HG02981 (cell line): ENCODE results near the gene DLX4.

Experiments used
- ATAC-seq: cut with Tn5 transposase; IDR thresholded peaks from one replicate; pipeline ENCODE4 v1.9.1; 2021; ENCODE audit warnings: mild to moderate bottlenecking, moderate library complexity; ENCODE audit not compliant: unreplicated experiment

DLX4 gene

DNA sequence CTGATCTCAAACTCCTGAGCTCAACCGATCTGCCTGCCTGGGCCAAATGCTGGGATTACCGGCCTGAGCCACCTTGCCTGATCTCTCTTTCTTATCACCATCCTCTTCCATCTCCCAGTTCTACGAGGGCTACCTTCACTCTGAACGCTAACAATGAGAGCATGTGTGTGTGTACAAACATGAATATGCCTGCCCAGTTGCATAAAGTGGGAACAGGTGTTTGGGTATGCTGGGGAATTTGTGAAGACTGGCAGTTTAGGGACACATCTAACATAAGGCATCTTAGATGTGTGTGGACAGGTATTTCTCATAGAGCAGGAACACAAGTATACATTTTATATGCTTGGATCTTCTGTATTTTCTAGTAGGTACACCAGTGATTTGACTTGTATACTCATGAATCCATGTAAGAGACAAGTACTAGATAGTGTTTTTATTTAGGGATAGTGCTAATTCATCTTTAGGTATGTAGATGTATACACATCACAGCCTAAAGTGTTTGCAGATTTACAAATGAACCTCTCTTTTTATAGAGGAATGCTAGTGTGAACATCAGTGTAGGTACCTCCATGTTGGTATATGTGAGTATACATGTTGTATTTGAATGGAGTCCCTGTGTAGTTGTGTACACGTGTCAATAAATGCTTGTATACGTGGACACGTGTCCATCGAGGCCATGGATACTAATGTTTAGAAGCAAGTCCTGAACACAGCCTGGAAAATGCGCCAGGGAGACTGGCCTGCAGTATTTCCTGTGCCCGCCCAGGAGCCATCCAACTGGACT lies 1.2 kb upstream of the DLX4 start:
- no peak for ATAC-seq

DNA sequence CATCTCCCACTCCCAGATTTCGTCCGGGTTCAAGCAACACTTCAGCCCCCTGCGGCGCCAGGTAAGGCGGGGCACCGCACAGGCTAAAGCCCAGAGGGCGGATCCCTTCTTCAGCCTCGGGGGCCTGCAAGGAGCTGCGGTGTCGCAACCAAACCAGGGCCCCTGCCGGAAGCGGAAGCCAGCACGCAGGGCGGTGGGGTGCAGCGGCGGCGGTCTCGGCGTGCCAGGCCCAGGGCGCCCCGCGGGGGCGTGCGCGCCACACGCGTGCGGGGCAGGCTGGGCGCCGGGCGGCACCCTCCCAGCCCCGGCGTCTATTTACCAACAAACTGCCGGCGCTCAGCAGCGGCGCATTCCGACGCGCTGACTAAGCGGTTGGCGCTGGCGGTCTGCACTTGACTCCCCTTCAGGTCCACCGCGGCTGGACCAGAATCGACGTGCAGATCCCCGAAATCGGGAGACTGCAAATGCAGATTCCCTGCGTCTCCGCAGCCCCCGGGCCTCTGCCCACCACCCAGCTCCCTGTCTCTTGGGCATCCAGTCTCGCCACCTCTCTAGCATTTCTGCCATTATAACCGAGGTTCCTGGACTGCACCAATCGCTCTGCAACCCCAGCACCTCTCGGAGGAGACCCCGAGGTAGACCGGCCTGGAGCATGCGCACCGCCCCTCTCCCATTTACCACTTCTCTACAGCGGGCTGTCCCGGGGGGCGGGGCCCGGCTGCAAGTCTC lies 421 bp upstream of the DLX4 start:
- ATAC-seq = no peak

DNA sequence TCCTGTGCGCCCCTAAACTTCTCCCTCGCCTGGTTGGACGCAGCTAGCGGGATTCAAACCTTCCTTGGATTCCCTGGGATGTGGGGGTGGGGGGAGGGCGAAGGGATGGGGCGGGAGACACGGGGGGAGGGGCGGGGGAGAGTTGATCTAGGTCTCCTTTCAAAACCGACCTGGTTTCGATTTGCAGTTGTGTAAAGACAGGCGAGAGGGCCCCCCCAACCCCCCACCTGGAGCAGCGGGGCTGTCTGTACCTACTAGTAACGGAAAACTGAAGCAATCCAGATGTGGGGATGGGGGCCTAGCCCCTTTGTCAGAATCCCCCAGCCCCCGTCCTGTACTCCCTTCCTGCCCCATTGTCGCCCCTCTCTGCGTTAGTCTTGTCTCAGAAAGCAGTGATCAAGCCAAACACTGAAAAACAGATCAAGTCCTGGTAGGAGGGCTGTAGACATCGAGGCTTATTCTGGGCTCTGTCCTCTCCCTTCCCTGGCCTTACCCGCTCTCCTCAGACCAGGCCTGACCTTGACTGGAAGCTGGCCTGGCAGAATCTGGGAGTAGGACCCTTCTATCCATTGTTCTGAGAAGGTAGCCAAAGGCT lies 902 bp downstream of the DLX4 start:
- no peak for ATAC-seq

DNA sequence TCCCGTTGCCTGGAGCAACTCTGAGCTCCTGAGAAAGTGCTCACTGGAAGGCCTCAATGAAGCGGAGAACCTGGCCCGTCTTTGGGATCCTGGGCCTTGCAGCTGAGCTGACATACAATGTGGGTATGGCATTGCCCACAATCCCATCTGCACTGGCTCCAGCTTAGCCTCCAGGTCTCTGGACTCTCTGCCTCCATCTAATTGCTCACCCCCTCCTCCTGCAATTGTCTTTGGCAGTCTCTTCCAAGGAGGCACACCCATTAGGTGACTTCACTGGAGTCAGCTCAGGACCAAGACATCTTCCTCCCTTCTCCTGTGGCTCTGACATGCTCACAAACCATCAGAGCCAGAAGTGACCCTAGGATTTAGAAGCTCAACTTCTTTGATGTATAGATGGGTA lies 1.5 kb downstream of the DLX4 start:
- ATAC-seq = no peak

DNA sequence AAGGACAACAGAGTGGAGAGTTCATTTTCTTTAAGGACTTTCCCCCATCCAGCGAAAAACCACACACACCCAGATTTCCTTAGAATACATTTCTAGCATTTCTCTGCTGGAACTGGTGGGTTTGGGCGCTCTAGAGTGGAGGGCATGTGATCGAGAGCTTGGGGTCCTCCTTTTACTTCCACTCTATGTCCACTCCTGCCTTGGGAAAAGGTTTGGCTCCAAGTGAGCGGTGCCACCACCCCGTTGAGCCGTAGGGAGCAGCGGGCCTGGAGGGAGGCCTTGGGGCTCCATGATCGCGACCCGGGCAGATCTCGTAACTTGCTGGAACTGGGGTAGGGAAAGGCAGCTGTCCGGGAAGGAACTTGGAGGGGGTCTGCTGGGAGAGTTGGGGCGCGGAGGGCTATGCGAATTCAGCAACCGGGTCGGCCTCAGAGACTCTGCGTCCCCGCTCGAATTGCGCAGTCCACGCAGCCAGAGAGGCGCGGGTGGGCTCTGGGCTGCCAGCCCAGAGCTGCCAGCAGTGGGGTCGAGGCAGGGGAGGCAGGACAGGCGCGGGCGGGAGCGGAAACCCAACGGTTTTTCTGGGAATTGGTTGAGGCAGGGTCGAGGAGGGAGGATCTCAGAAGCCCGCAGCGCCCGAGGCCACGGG lies 2.3 kb downstream of the DLX4 start:
- no peak for ATAC-seq

DNA sequence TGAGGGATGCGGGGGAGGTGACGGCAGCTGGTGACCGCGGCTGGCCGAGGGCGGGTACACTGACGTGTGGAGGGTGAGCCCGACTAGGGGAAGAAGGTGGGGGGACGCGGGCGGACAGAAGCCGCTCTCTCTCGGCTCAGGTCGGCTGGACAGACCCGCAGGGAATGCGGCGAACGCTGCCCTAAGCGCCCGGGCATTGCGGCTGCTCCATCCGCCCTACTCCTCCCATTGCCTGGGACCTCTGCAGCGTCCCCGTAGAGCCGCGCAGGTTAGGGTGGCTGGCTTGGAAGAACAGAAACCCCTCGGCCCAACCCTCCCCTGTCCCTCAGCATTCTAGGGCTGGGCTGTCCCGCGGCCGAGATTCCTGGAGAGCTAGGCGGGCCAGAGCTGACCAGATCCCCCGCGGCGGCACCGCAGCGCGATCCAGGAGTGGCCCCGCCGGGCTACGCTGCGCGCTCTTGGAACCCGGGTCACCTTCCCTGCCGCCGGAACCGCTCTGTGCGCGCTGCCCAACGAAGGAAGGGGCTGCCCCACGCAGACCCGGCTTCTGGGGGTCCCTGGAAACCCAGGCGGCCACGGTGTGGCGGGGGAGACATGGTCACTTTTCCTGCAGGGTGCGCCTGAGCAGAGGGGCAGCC lies 3.0 kb downstream of the DLX4 start:
- no peak for ATAC-seq

DNA sequence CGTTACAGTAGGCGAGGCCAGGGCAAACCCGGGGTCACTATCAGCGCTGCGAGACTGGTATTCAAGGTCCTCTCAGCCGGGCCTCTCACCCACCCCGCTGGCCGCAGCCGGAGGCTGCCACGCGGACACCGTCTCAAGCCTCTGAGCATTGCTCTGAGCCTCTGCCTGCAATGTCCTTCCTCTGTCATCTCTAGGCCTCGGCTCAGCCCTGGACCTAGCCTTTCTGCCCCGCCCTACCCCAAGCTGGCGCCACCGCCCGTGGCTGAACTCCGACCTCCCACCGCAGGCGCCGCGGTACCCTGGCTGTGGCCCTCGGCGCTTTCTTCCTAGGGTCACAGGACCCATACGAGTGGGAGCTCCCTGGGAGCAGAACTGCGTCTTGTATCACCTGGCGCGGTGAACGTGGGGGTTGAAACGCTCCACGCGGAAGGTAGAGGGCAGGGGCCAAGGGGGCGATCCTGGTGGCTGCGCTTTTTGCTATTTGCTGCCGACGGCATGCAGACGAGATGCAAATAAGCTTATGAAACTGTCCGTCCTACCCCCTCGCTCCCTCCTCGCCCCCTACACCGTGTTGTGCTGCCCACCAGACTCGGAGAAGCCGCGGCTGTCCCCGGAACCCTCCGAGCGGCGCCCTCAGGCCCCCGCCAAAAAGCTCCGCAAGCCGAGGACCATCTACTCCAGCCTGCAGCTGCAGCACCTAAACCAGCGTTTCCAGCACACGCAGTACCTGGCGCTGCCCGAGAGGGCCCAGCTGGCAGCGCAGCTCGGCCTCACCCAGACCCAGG lies 3.7 kb downstream of the DLX4 start:
- ATAC-seq = no peak

DNA sequence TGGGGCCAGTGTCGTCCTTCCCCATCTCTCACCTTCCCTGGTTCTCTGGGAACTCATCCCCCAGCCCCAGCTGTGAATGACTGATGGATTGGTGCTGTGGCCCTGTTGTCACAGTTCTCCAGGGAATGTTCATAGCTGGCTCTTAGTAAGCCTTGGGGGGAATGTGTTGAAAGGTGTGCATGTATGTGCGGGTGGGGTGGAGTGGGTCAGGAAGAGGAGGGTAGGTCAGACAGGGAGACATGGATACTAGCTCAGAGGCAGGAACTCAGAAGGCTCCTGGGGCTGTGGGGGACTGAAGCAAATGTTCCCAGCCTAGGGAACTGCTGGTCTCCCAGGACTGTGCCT lies 4.3 kb downstream of the DLX4 start:
- no peak for ATAC-seq

DNA sequence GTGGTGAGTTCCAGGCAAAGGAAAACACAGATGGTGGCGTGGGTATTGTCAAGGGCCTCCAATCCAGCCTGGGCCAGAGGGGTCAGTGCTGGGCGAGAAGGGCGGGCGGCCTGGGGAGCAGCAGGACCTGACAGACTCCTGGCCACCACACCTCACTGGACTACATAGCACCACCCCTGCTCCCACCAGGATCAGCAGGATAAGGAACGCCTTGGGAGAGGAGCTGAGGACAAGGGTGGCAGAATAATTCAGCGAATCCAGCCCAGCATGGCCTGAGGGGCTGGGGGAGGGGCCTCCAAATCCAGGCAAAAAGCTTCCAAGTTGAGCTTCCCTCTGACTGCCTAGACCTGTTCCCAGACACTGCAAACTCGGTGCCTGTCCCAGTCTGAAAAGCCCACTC lies 6.5 kb downstream of the DLX4 start:
- ATAC-seq = no peak

DNA sequence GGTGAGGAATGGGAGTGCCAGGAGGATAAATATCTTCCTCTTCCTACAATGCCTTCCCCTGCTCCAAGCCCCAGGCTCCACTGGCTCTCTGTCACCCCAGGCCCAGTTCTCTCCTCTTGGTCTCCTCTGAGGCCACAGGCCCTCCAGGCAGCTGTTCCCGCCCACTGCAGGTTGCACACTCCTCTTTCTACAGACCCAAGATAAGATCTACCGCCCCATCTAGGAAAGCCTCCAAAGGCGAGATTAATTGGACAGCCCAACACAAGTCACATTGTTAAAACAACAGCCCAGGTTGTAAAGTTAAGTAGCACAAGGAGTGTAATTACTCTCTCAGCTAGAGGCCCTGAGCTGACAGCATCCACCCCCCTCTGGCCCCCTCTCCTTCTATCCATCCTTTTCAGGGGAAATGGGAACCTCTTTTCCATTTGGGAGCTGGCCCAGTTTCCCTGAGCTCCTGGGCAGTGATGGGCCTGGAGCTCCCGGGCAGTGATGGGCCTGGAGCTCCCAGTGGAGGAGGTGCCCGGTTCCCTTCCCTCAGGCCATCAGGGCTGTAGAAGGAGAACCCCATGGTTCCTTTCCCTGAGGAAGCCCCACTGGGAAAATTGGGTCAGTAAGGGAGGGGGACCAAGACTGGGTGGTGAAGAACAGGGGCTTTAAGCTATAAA lies 7.3 kb downstream of the DLX4 start:
- no peak for ATAC-seq

DNA sequence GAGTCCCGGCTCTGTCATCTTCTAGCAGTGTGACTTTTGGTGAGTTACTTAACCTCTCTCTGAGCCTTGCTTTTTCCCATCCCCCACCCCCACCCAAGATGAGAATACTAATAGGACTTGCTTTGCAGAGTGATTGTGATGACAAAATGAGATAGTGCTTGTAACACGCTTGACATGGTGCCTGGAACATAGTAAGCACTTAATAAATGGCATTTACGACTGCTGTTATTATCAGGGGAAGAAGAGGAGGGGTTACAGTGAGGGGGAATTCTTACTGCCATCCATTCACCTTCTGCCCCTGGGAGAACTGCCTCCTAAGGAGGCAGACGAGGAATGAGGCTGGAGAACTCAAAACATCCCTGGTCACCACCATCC lies 7.8 kb downstream of the DLX4 start:
- ATAC-seq = no peak

DNA sequence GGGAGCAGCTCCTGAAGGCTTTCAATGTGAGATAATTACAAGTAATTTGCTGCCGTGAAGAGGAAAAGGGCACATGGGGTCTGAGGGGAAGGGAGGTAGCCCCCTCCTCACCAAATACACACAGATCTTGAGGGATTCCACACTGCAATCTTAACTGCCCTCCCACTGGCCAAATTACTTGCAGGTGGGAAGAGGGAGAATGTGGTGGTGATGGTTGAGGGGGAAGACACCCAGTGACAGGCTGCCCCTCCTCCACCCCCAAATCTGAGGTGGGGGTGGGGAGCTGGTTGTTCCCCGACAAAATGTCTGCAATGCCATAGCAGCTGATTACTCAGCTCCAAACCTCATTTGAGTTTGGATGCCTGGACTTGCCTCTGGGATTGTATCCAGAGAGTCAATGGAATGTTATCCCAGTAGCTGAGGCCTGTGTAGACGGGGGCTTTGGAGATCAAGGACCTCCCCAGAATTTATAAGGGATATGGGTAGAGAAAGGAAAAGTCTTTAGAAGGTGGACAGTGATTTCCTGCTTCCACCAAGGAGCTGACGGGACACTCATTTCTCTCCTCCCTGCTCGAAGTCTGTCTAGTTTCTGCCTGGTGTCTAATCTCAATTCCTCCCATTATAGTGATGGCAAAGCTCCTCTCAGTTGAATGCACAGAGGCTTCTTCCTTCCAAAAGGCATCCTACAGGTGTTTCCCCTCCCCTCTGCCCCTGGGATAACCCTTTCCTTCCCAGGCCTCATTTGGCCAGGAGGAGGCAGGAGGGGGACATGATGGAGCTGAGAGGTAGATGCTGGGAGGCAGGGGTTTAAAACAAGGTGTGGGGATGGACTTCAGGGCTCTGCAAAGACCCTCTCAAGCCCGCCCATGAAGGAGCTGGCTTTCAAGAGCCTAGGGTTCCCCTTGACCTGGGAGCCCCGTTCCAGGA lies 8.7 kb downstream of the DLX4 start:
- ATAC-seq = no peak

DNA sequence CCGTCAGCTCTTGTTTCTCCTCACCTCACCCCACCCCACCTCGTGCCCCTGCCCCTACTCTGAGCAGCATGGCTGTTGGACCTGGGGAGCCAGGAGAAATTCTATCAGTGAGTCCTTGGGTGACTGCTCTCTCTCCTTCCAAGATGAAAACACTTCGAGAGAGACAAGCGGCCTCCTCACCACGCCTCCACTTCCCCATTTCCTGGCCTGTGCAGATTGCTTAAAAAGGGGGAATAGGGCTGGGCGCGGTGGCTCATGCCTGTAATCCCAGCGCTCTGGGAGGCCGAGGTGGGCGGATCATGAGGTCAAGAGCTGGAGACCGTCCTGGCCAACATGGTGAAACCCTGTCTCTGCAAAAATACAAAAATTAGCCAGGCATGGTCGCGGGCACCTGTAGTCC lies 9.5 kb downstream of the DLX4 start:
- ATAC-seq = no peak

DNA sequence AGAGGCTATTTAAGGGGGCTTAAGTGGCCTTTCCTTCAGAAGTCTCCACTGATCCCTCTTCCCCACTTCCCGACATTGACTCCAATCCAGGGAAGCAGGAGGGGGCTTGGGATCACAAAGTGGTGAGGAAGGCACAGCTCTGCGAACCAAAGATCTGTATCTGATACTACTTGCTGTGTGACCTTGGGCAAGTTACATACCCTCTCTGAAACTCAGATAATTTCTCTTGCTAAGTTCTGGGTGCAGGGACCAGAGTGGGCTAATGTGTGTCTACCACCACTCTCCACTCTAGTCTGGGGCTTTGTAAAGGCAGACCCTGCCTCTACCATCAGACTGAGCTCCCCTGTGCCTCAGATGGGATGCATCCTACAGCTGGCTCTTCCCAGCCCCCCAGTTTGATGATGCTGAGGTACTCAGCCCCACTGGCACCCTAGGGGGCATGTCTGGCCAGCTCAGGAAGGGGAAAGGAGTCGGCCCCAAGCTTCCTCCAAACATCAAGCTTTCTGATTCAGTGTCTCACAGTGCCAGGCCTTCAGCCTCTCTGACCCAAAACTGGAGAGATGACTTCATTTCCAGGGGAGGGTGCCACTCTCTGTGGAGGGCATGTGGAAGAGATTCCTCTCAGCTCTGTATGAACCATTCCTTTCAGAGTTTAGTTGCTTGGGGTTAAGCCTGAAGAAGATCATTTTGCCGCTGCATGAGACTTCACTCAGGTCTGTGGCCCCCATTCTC lies 10.9 kb downstream of the DLX4 start:
- no peak for ATAC-seq

DNA sequence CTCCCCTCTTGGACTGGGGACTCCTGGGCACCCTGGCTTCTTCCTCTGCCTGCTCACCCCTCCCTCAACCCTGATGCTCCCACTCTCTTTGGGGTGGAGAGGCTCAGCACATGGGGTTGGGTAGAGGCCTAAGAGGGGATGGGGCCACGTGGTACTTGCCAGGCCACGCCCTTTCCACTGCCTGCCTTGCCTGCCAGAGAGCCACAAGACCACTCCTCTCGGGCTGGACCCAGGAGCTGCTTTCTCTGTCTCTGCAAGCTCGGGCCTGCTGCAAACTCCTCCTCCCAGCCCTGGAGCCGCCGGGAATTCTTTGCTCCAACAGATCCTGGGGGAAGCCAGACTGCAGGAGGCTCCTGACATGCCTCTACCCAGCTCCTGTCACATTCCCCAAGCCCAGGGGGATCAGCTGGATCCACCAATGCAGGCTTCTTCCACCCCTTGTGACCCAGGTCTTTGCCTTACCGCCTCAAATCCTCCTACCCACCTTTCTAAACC lies 11.8 kb downstream of the DLX4 start:
- no peak for ATAC-seq

DNA sequence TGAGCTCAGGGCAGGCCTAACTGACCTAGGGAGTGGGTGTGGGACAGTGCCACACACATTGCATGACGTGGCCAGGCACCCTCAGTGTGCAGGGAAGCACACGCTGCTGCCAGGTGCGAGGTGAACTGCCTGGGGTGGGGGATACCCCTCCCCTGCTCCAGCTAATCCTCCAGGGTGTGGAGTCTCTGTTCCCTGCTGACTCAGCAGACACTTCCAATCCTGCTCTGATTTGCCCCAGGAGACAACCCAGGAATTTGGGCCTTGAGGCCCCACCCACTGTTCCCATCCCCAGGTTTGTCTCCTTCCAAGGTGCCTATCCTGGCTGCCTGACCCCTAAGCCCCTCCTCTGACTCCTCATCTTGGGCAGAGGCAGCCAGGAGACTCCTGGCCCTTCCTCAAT lies 15.3 kb downstream of the DLX4 start:
- ATAC-seq = no peak

DNA sequence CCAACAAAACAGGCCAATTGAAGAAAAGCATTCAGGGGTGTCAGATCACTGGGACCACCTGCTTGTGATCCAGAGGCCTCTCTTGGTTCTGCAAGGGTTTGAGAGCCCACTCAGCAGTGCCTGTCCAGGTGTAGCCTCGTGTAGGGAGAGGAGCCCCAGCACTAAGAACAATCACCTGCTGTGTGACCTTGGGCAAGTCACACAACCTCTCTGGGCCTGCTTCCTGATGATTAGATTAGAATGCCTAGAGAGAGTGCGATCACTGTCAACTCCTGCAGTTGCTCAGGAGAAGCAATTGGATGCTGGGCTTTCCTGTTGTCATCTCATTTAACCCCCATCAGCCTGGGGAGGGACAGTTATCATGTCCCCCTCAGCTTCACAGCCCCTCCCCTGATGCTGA lies 15.8 kb downstream of the DLX4 start:
- ATAC-seq = no peak

DNA sequence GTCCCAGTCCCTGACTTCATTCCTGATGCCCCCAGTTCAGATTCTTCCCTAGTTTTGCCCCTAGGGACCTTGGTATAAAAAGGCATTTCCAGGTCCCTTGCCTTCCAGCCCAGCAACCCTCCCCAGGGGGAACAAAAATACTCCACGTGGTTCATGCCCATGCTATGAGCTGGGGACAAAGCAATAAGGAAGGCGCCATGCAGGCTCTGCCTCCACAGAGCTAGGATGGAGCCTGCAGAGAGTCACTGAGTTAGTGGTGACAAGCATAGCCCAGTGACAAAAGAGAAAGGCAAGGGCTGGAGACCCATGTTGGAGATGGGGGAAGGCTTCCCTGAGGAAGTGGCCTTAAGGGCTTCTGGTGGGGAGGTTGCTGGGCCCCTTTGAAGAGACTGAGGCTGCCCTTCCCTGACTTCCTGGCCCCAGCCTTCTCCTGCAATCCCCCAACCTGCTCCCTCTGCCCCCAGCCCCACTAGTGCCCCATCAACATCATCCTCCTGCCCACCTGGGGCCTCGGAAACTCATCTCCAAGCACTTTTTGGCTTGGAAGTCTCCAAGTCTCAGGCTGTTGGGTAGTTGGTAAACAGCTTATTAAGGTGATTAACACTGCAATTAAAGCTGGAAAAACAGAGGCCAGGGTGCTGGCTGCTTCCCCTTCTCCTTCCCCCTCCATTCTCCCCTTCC lies 16.5 kb downstream of the DLX4 start:
- no peak for ATAC-seq
